Natural killer cell (primary cell): Measurements from ENCODE around the gene STXBP6. TPM values are rescaled to one million over a fixed set of nuclear protein-coding genes. Genes with fewer than 3 reads are reported as not detected.

Source experiments
- ATAC-seq, 3 donors: fragments of 150-1000 bp in 2 of 3; fragments of 200-7000 bp in 1 of 3; cut with Tn5 transposase; 1 replicate in 1 of 3; 2 replicates in 2 of 3; pipeline ENCODE4 v1.10.0; 2021; ENCODE audit warnings: mild to moderate bottlenecking in 2 of 3, moderate library complexity in 2 of 3
- DNase-seq, 2 donors: peaks; one replicate each; pipeline versions ENCODE4 v3.0.0 to v3.0.0-alpha.2; 2013 to 2021; ENCODE audit warnings: mixed read lengths in 1 of 2
- H3K27ac ChIP-seq: one replicate; pipeline ENCODE4 v1.5.1; 2013; ENCODE audit warnings: mild to moderate bottlenecking, low read length
- H3K27me3 ChIP-seq: one replicate; pipeline ENCODE4 v1.6.1; 2013; ENCODE audit warnings: low read length; ENCODE audit not compliant: control insufficient read depth, insufficient read depth
- H3K36me3 ChIP-seq: one replicate; pipeline ENCODE4 v1.6.1; 2013; ENCODE audit warnings: low read length; ENCODE audit not compliant: control insufficient read depth, insufficient read depth
- H3K4me1 ChIP-seq: one replicate; pipeline ENCODE4 v1.6.1; 2013; ENCODE audit warnings: low read length; ENCODE audit not compliant: control insufficient read depth, insufficient read depth
- H3K4me3 ChIP-seq: one replicate; pipeline ENCODE4 v1.5.1; 2013; ENCODE audit warnings: low read length
- H3K9me3 ChIP-seq: one replicate; pipeline ENCODE4 v1.6.1; 2013; ENCODE audit warnings: low read length; ENCODE audit not compliant: control insufficient read depth, insufficient read depth
- H3K27ac Mint-ChIP-seq, 2 donors: one replicate each; pipeline ENCODE4 v1.8.0; 2022; ENCODE audit warnings: mild to moderate bottlenecking in 2 of 2, mixed read lengths in 2 of 2, moderate library complexity in 1 of 2
- H3K27me3 Mint-ChIP-seq, 2 donors: one replicate each; pipeline ENCODE4 v1.8.0; 2022; ENCODE audit warnings: low read depth in 2 of 2, mixed read lengths in 2 of 2
- H3K36me3 Mint-ChIP-seq: one replicate; pipeline ENCODE4 v1.8.0; 2022; ENCODE audit warnings: mixed read lengths
- H3K4me1 Mint-ChIP-seq, 2 donors: one replicate each; pipeline ENCODE4 v1.8.0; 2022; ENCODE audit warnings: mixed read lengths in 2 of 2
- H3K4me3 Mint-ChIP-seq: one replicate; pipeline ENCODE4 v1.8.0; 2022; ENCODE audit warnings: mild to moderate bottlenecking, moderate library complexity, mixed read lengths
- H3K9me3 Mint-ChIP-seq, 2 donors: one replicate each; pipeline ENCODE4 v1.8.0; 2022; ENCODE audit warnings: mixed read lengths in 2 of 2
- WGBS: methylation state at CpG from one replicate; pipeline ENCODE4 v1.1.7; 2013; ENCODE audit warnings: missing lambda C conversion rate; ENCODE audit not compliant: insufficient coverage; 5-methylcytosine and 5-hydroxymethylcytosine counted together
- intact Hi-C: fragments of 100-400 bp; cut with micrococcal nuclease; formaldehyde crosslinking; loops from one replicate; pipeline ENCODE4 v1.14.2; 2022
- total RNA-seq, 4 donors: library from RNA; stranded (reverse); fragments of 120-200 nt in 1 of 4; gene quantifications; one replicate each; pipeline versions ENCODE4 v1.2.3 to v1.2.4, GENCODE V29; 2013 to 2022
- TF ChIP-seq, protein P1 (sequence below): fragments of 200-600 bp; IDR thresholded peaks from one replicate; pipeline ENCODE4 v1.8.0; 2022; ENCODE audit warnings: antibody characterized with exemption

The STXBP6 gene
- total RNA-seq, 3 donors from 2014 or later (not counting 1 experiment from before 2014, with no cell fraction given) = 0.20 TPM; not detected in 2

DNA sequence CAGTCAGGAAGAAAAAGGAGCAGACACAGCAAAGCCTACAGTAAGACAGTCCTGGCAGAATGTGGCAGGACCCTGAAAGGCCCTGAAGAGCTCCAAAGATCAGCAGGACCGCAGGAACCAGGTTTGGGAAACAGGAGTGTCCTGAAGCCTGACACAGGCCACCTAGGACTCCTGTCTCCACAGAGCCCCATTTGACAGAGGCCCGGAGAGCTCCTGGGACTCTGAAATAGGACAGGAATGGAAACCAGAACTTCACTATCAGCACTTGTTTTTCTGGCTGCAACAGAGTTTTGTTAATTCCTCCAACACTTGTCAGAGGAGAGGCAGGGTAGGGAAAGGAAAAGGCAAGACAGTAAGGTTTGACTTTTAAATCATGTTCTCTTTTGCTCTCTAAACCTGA is 12.9 kb downstream of the STXBP6 start:
- peaks cover 3% of the 10 kb centered on the region for H3K27me3 ChIP-seq
- DNase-seq = no peak
- H3K4me3 ChIP-seq = no peak overlapping the region
- no peaks in the 10 kb centered on the region for H3K9me3 ChIP-seq
- no peak overlapping the region for H3K27ac ChIP-seq
- Mint-ChIP-seq H3K36me3 (no peaks in the 10 kb centered on the region), H3K4me1 (no peaks in the 10 kb centered on the region), H3K27me3 (peaks cover 0 to 4% of the 10 kb centered on the region in 2 donors), H3K27ac (no peak overlapping the region), H3K9me3 (peaks cover 0 to 2% of the 10 kb centered on the region in 2 donors), H3K4me3 (no peak overlapping the region)
- ATAC-seq = no peak
- no peaks in the 10 kb centered on the region for H3K36me3 ChIP-seq
- H3K4me1 ChIP-seq = no peaks in the 10 kb centered on the region
- intact Hi-C loops = no loop called here
- TF ChIP-seq, protein P1, sequence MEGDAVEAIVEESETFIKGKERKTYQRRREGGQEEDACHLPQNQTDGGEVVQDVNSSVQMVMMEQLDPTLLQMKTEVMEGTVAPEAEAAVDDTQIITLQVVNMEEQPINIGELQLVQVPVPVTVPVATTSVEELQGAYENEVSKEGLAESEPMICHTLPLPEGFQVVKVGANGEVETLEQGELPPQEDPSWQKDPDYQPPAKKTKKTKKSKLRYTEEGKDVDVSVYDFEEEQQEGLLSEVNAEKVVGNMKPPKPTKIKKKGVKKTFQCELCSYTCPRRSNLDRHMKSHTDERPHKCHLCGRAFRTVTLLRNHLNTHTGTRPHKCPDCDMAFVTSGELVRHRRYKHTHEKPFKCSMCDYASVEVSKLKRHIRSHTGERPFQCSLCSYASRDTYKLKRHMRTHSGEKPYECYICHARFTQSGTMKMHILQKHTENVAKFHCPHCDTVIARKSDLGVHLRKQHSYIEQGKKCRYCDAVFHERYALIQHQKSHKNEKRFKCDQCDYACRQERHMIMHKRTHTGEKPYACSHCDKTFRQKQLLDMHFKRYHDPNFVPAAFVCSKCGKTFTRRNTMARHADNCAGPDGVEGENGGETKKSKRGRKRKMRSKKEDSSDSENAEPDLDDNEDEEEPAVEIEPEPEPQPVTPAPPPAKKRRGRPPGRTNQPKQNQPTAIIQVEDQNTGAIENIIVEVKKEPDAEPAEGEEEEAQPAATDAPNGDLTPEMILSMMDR = no peak
- 93% methylated on average over 2 of the region's 2 CpGs for WGBS

DNA sequence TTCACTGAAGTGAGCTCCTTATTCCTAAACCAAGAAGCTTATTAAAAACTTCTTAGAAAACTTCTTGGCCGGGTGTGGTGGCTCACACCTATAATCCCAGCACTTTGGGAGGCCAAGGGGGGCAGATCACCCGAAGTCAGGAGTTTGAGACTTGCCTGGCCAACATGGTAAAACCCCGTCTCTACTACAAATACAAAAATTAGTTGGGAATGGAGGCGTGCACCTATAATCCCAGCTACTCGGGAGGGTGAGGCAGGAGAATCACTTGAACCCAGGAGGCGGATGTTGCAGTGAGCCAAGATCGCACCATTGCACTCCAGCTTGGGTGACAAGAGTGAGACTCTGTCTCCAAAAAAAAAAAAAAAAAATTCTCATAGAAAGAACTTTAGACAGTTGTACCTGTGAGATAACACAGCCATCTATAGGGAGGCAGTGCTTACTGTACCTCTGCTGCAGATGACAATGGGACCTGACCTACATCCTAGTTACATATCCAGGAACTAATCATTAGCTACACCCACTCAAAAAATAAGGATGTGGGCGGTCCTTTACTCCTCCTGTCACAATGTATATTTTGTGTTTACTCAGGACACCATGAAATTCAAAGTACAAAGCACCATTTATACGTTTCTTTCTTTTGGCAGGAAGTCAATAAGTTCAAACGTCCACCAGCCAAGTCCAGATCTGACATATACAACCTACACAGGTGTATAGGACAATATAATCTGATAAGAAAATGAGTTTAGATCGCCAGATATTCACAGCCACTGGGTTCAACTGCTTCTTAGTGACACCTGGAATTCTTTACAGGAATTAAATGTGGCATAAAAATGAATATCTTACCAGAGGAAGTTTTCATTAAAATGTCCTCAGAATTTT is 14.9 kb downstream of the STXBP6 start:
- peaks cover 0 to 2% of the 10 kb centered on the region in 2 donors for H3K9me3 Mint-ChIP-seq
- ATAC-seq (no peak), DNase-seq (no peak)
- peaks cover 3% of the 10 kb centered on the region for H3K27me3 ChIP-seq
- H3K9me3 ChIP-seq = no peaks in the 10 kb centered on the region
- no peaks in the 10 kb centered on the region for H3K27me3 Mint-ChIP-seq
- H3K4me1 ChIP-seq = no peaks in the 10 kb centered on the region
- 86% methylated on average over 9 of the region's 11 CpGs for WGBS
- H3K27ac Mint-ChIP-seq = no peak overlapping the region
- no peak overlapping the region for H3K4me3 Mint-ChIP-seq
- H3K4me3 ChIP-seq = no peak overlapping the region
- intact Hi-C loops = no loop called here
- H3K36me3 Mint-ChIP-seq = no peaks in the 10 kb centered on the region
- TF ChIP-seq, protein P1 = no peak
- no peak overlapping the region for H3K27ac ChIP-seq
- H3K36me3 ChIP-seq = no peaks in the 10 kb centered on the region
- H3K4me1 Mint-ChIP-seq = no peaks in the 10 kb centered on the region

DNA sequence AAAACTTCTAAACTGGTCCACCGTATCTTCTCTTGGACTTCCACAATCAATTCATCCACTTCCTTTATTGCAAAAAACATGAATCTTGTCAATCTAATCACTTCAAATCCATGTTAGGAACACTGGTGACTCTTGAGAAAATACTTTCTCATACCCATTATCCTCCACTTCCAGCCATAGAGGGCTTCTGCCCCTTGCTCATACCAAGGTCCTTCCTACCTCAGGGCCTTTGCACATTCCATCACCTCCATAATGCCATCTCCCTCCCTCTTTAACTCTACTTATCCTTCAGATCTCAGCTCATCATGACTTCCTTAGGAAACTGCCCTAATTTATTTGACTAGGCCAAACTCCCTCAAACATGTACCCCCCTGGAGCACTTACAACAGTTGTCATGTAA is 16.6 kb downstream of the STXBP6 start:
- WGBS = 83% methylated on average over 1 of the region's 1 CpG
- Mint-ChIP-seq H3K27me3 (peaks cover 0 to 7% of the 10 kb centered on the region in 2 donors), H3K4me1 (no peaks in the 10 kb centered on the region), H3K36me3 (no peaks in the 10 kb centered on the region), H3K27ac (no peak overlapping the region), H3K9me3 (peaks cover 0 to 2% of the 10 kb centered on the region in 2 donors), H3K4me3 (no peak overlapping the region)
- H3K27me3 ChIP-seq = peaks cover 3% of the 10 kb centered on the region
- DNase-seq (no peak), ATAC-seq (no peak)
- TF ChIP-seq, protein P1 = no peak
- H3K27ac ChIP-seq = no peak overlapping the region
- no peaks in the 10 kb centered on the region for H3K4me1 ChIP-seq
- no peaks in the 10 kb centered on the region for H3K9me3 ChIP-seq
- H3K36me3 ChIP-seq = no peaks in the 10 kb centered on the region
- intact Hi-C loops = no loop called here
- no peak overlapping the region for H3K4me3 ChIP-seq
